HG03039 (cell line): Measurements from ENCODE around the gene SEC16B.

Experiments
- ATAC-seq: cut with Tn5 transposase; IDR thresholded peaks from one replicate; pipeline ENCODE4 v1.9.1; 2021; ENCODE audit warnings: mild to moderate bottlenecking, moderate library complexity; ENCODE audit not compliant: unreplicated experiment

SEC16B gene

DNA sequence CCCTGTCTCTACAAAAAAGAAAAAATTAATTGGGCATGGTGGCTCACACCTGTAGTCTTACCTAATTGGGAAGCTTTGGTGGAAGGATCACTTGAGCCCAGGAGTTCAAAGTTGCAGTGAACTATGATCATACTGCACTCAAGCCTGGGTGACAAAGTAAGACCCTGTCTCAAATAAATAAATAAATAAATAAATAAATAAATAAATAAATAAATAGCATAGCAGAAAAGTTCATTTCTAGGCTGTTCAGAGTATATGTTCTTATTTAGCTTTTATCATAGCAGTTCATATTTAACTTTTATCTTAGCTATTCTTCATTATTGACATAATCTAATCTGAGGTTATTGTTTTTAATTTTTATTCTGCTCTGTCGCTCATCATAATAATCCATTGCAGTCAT is 8.7 kb upstream of the SEC16B start:
- no peak for ATAC-seq

DNA sequence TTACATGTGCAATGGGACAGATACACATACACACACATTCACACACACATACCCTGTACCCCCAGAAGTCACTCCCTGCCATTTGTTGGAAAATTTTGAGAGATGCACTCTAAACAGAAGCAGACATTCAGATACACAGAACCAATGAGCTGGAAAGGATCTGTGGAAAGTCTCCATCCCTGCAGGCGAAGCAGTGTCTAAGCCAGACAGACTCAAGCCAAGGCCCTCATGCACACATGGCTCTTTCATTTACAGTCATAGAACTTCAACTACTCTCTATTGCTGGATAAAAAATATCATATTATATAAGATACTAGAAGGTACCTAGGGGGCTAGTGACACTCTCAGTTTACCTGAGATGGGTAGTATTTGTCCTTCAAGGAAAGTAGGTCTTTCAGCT is 7.3 kb upstream of the SEC16B start:
- no peak for ATAC-seq

DNA sequence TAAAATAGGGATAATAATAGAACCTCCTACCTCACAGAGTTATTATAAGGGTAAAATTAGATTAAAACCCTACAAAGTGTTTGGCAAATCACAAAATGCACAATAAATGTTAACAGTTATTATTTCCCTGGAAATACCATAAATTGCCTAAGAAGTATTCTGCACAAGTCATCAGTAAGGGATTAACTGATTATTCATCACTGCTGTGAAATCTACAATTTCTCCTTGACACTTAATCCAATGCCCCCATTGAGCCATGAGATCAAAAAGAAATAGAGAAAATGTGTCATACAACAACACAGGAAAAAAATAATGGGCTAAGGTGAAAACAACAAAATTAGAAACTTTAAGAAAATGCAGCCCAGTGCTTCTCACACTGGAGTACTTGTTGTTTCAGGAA is 6.7 kb upstream of the SEC16B start:
- no peak for ATAC-seq

GRCh38 chr1:177975588-177976495 is 6.0 kb upstream of the SEC16B start:
- no peak for ATAC-seq

- no peak for ATAC-seq
These were observed 3.7 kb upstream of the SEC16B start for GRCh38 chr1:177973585-177973984.

GRCh38 chr1:177969109-177969508 is 749 bp downstream of the SEC16B start:
- ATAC-seq = no peak

- ATAC-seq = no peak
These were observed 3.7 kb downstream of the SEC16B start for GRCh38 chr1:177966199-177966598.

DNA sequence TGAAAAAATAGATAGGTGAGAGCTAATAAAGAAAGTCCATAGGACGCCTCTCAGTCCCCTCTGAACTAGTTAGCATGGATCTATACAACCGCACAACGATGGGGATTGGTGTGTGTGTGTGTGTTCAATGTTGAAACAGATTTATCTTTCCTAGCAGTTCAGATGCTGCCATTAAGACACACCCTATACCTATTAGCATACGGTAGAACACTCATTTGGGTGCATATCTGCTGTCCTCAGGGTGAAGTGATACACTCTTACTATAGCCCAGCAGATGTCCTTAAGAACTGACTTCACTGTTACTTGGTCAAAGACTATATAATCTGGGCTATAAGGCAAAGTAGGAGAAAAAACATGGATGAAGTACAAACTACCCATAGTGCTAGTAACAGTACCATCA is 4.6 kb downstream of the SEC16B start:
- ATAC-seq = no peak

DNA sequence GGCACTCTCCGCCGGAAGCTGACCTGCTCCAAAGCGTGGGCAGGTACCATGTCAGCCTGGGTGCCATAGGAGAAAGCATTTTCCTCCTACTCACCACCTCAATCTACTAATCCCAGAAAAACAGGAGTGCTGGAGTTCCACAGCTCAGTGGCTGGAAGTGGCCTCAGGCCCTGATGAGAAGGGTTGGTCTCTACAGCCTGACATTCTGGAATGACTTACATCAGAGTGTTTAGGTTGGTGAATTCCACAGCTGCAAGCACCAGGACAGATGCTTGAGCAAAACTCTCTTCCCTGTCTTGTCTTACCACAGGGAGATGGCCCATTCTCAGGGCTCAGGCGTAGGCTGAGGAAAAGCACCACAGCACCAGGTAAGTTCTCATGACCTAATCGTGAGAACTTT is 5.5 kb downstream of the SEC16B start:
- no peak for ATAC-seq

DNA sequence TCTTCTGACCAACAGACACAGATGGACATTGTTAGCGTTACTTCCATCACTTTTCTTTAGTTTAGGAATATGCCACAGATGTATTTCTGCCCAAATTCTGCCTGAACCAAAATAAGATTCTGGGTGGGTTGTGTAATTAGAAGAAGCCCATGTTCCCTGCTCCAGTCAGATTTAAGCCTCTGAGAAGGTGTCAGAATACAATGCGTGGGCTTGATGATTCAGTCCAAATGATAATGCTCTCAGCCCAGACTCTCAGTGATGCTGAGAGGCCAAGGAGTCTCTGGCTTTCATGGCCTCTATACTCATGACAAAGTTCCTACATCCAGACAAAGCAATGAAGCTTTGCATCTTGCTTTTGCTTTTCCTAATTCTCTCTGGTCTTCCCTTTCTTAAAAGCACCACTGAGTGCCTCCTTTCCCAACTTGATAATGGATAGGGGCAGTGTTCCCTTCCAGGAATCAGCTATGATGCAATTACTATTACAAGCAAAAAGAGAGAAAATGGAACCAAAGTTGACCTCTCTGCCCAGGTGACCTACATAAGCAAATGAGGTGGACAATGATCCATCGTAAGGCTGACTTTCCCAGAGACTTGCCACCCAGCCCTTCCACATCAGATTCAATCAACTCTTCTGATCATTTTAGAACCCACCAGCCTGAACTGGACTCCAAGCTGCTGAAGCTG is 8.8 kb downstream of the SEC16B start:
- no peak for ATAC-seq

DNA sequence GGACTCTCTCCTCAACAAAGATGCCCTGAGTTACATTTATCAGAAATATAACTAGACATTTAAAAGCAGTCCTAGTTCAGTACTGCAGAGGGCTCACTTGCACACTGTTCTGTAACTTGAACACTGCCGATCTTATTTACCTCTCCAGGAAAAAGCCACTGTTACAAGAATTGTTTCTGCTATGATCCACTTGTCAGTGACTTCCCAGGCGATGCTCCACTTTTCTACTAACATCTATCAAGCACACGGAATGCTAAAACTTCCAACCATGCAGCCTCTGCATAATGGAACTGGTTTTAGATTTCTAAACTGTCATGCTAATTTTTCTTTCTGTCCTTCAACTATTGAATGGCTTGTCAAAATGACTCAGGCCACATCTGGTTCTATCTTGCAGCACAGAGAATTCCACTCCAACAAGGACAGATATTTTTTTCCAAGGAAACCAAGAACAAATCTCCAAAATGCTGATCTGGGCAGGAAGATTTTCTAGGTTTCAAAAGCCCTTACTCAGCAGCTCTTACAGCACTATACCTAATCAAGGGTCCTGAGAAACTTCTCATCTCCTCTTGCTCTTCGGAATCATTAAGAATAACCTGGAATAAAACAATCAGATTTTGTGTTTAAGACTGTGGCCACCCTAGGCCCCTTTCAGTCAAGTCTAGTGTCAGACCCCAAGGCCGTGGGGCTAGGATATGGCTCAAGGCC is 9.9 kb downstream of the SEC16B start:
- no peak for ATAC-seq

DNA sequence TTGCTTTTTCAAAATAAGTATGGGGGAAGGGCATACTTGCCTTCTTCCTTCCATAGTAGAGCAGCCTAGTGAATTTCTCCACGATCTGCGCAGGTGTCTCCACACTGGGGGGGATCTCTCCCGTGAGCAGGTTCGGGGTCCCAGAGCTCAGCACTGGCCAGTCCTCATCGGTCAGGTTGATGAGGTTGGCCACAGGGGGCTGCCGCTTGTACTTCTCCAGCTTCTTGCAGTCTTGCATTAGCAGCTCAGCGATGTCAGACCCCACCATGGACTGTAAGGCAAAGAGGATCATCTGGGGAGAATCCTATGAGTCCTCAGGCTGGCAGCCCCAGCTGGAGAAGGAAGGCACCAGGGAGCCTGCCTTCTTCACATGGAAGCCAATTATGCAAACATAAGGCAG is 11.8 kb downstream of the SEC16B start:
- no peak for ATAC-seq

- no peak for ATAC-seq
These were observed 15.8 kb downstream of the SEC16B start for GRCh38 chr1:177954076-177954475.

- no peak for ATAC-seq
These were observed 16.3 kb downstream of the SEC16B start for GRCh38 chr1:177953549-177953948.

DNA sequence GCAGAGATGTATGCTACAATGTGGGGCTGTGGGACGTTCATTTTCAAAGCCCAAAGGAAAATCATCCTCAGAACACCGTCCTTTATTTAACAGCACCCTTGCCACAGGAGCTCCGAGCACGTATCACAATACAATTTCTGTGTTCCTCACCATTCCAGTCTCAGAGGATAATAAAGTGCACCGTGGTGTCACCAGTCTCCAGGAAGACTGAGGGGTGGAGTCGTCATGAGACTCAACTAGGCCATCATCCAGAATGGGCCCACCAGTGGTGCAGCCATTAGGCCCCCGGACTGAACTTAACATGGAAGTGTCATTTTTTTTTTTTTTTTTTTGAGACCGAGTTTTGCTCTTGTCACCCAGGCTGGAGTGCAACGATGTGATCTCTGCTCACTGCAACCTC is 17.2 kb downstream of the SEC16B start:
- no peak for ATAC-seq

DNA sequence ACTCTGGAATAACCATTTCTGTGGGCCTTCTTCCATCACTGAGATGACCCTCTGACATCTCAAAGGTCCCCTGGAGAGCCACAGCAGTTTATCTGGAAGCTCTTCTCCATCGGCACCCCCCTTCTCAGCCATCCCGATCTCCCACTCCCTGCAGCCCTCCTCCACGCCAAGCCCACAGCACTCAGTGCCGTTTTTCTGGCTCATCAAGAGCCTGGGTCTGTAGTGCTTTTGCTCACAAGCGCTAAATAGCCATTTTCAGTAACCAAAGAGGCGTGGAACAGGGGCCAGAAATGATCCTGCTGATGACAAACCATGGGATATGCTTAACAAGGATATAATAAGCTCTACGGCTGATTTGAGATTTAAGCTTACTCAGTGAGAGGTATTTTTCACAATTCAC is 17.6 kb downstream of the SEC16B start:
- no peak for ATAC-seq

- no peak for ATAC-seq
These were observed 19.4 kb downstream of the SEC16B start for GRCh38 chr1:177950506-177950905.

- peak; percentile 82 for ATAC-seq
These were observed 21.4 kb downstream of the SEC16B start for GRCh38 chr1:177948336-177948972.

GRCh38 chr1:177947623-177948022 is 22.2 kb downstream of the SEC16B start:
- ATAC-seq = no peak

GRCh38 chr1:177945943-177946650 is 23.8 kb downstream of the SEC16B start:
- ATAC-seq = no peak
